Measurements from ENCODE around the gene SIRPB2.

The SIRPB2 gene

GRCh38 chr20:1491281-1491840 lies at the start of gene SIRPB2:
Gene SIRPB2 (minus strand): TSS chr20:1491420. CDS start chr20:1491359, 61 bp downstream.
- no peak for TF ChIP-seq CTCF (IDR thresholded peaks at IDR 0.05; ENCODE audit: insufficient read depth, low read length, missing control alignments)
- ChIA-PET CTCF (interaction anchor here (1.5 to 4.4 kb wide), 3 partner anchors 12 to 286 kb away, joined by 4 to 46 read pairs (median 5); no protein-coding TSS in a partner anchor), POLR2A (no interaction called here)
- no peak for DNase-seq (ENCODE audit: low read depth, low spot score)
- no peak within 1 kb of the TSS for H3K4me3 ChIP-seq (ENCODE audit: low read depth, low read length)

- H3K4me3 ChIP-seq (ENCODE audit: low read depth, low read length) = no peak overlapping the region
- no peak for TF ChIP-seq CTCF (IDR thresholded peaks at IDR 0.05; ENCODE audit: insufficient read depth, low read length, missing control alignments)
- ChIA-PET POLR2A (no interaction called here), CTCF (no interaction called here)
- no peak for DNase-seq (ENCODE audit: low read depth, low spot score)
Measured at GRCh38 chr20:1539816-1540419, 48.7 kb upstream of the SIRPB2 start.

GRCh38 chr20:1538655-1539054 lies 47.4 kb upstream of the SIRPB2 start:
- no peak for DNase-seq (ENCODE audit: low read depth, low spot score)
- TF ChIP-seq CTCF (IDR thresholded peaks at IDR 0.05; ENCODE audit: insufficient read depth, low read length, missing control alignments) = no peak
- POLR2A ChIA-PET = no interaction called here
- CTCF ChIA-PET = no interaction called here
- no peak overlapping the region for H3K4me3 ChIP-seq (ENCODE audit: low read depth, low read length)

- H3K4me3 ChIP-seq (ENCODE audit: low read depth, low read length) = no peak overlapping the region
- CTCF ChIA-PET = no interaction called here
Measured at GRCh38 chr20:1537731-1538058, 46.5 kb upstream of the SIRPB2 start.

GRCh38 chr20:1536893-1537730 lies 45.9 kb upstream of the SIRPB2 start:
- CTCF ChIA-PET = no interaction called here

More at GRCh38 chr20:1537731-1538058, 46.5 kb upstream of the SIRPB2 start:
- no peak for TF ChIP-seq CTCF (IDR thresholded peaks at IDR 0.05; ENCODE audit: insufficient read depth, low read length, missing control alignments)
- DNase-seq (ENCODE audit: low read depth, low spot score) = no peak
- POLR2A ChIA-PET = no interaction called here

More at GRCh38 chr20:1536893-1537730, 45.9 kb upstream of the SIRPB2 start:
- H3K4me3 ChIP-seq (ENCODE audit: low read depth, low read length) = no peak overlapping the region
- POLR2A ChIA-PET = no interaction called here
- no peak for TF ChIP-seq CTCF (IDR thresholded peaks at IDR 0.05; ENCODE audit: insufficient read depth, low read length, missing control alignments)
- DNase-seq (ENCODE audit: low read depth, low spot score) = no peak
